ENCODE measurements around the gene FGF13.

FGF13 gene

GRCh38 chrX:138664016-138664415, 47.5 kb downstream of the FGF13 start:
- no peak for DNase-seq (ENCODE audit: low read depth)

DNA sequence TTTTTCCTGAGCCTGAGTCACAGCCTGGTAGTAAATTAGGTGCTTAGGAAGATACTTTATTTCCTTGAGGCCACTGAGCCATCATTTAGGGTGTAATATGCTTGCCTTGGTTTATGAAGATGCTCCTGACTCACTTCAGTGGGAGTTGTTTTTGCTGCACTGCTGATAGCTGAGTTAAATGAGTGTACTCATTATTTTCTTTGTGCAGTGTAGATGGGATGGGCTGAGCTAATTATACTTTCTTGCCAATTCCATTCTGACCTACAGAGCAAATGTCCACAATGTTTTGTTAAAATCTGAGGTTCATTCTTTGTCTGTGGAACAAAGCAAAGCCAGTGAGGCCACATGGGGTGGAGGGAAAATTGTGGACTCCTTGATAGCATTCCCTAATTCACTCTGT, 60.0 kb downstream of the FGF13 start:
- DNase-seq (ENCODE audit: low read depth), result no peak

DNA sequence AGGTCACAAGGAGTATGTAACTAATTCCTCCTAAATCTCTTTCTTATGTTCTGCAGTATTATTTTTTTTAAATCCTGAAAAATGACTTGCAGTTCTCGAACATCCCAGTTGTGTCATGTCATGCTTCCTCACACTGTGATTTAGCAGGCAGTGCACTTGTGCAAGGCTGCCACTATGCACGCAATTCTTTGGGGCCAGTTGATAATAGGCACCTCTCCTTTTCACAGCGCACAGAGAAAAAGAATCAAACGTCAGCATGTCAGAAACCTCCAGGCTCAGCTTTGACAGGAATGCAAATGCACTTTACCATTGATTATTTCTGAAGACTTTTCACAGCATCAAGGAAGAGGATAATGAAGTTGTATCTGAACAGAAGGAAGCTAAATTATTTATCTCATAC, 62.9 kb downstream of the FGF13 start:
- DNase-seq (ENCODE audit: low read depth), result no peak

- no peak for DNase-seq (ENCODE audit: low read depth)
Observed at GRCh38 chrX:138638996-138639395, 72.5 kb downstream of the FGF13 start.

Data from stimulated activated CD8-positive, alpha-beta memory T cell treated with anti-CD3 and anti-CD28 coated beads, Interleukin-12 subunit alpha, Interleukin-12 subunit beta, amount 100 ng/mL, for 4 hours (primary cell).